HepG2 (cell line): ENCODE results near the gene SEPTIN10. TPM values are rescaled to one million over a fixed set of nuclear protein-coding genes. Genes with fewer than 3 reads are reported as not detected.

Experiments used
- ATAC-seq: fragments of 200-7000 bp; cut with Tn5 transposase; 3 replicates; pipeline ENCODE4 v1.9.1; 2020; ENCODE audit warnings: mild to moderate bottlenecking, moderate library complexity
- BruUV-seq: library from RNA; stranded (reverse); fragments of 400-500 nt; replicated peaks from 2 replicates; lab custom pipeline; 2021; lab: Mats Ljungman, UMichigan
- CTCF ChIA-PET: fragments of 300-600 bp; formaldehyde crosslinking; extraction: SDS; loops from one replicate; lab custom pipeline; 2021; ENCODE audit warnings: low total read pairs, inconsistent platforms, low intra/inter-chr PET ratio; lab: Yijun Ruan, JAX
- POLR2A ChIA-PET: fragments of 350-600 bp; sonication (Branson Sonifier 250); formaldehyde crosslinking; loops from one replicate; lab custom pipeline; 2020; ENCODE audit warnings: antibody characterized with exemption, inconsistent platforms; lab: Yijun Ruan, JAX
- DNase-seq: peaks from one replicate; pipeline ENCODE4 v3.0.0-alpha.2; 2015; ENCODE audit warnings: low spot score
- FAIRE-seq: peaks from 3 replicates; lab custom pipeline; 2011; peaks lifted over from hg19 to GRCh38; lab: Jason Lieb, UNC
- H2AFZ ChIP-seq: one replicate; pipeline ENCODE4 v1.6.1; 2011; ENCODE audit warnings: low read length, inconsistent platforms
- H3K27ac ChIP-seq: fragments of 300-600 bp; 3 replicates; pipeline ENCODE4 v1.8.0; 2011; ENCODE audit warnings: mixed run types, mild to moderate bottlenecking, mixed read lengths, low read length, inconsistent platforms; ENCODE audit not compliant: insufficient read depth; ENCODE audit errors: extremely low read length
- H3K27me3 ChIP-seq, 2 experiments: fragments of 200-600 bp in 1 of 2; 2 replicates in 1 of 2; 3 replicates in 1 of 2; pipeline versions ENCODE4 v1.6.0 to v1.8.0; 2011; ENCODE audit warnings: low read length in 2 of 2, mild to moderate bottlenecking in 2 of 2, moderate library complexity in 2 of 2, inconsistent platforms in 1 of 2; ENCODE audit not compliant: insufficient read depth in 2 of 2, control insufficient read depth in 1 of 2
- H3K36me3 ChIP-seq, 2 experiments: fragments of 200-600 bp in 1 of 2; replicated peaks in 1 of 2; 2 replicates in 1 of 2; 3 replicates in 1 of 2; pipeline versions ENCODE4 v1.5.1 to v1.8.0; 2011; ENCODE audit warnings: low read length in 2 of 2, inconsistent platforms in 1 of 2; ENCODE audit not compliant: insufficient read depth in 2 of 2, control insufficient read depth in 1 of 2
- H3K4me1 ChIP-seq: 2 replicates; pipeline ENCODE4 v1.5.1; 2012; ENCODE audit warnings: low read length, inconsistent platforms; ENCODE audit not compliant: insufficient read depth
- H3K4me2 ChIP-seq: 2 replicates; pipeline ENCODE4 v1.6.0; 2011; ENCODE audit warnings: low read depth, low read length, inconsistent platforms
- H3K4me3 ChIP-seq, 3 experiments: fragments of 200-600 bp in 1 of 3; sonication (generic), shearing (Covaris generic) in 1 of 3; replicated peaks in 1 of 3; 2 replicates each; pipeline ENCODE4 v1.5.1; 2011 to 2016; ENCODE audit warnings: low read length in 3 of 3, inconsistent platforms in 2 of 3, low read depth in 2 of 3, mild to moderate bottlenecking in 2 of 3, control low read depth in 1 of 3, mixed read lengths in 1 of 3; ENCODE audit not compliant: insufficient read depth in 1 of 3
- H3K79me2 ChIP-seq: one replicate; pipeline ENCODE4 v1.6.1; 2011; ENCODE audit warnings: low read length, inconsistent platforms; ENCODE audit not compliant: insufficient read depth
- H3K9ac ChIP-seq: 2 replicates; pipeline ENCODE4 v1.6.0; 2011; ENCODE audit warnings: mild to moderate bottlenecking, low read depth, low read length, inconsistent platforms; ENCODE audit not compliant: insufficient read depth
- H3K9me3 ChIP-seq: 2 replicates; pipeline ENCODE4 v1.5.1; 2012; ENCODE audit warnings: mild to moderate bottlenecking, low read length
- H4K20me1 ChIP-seq: 2 replicates; pipeline ENCODE4 v1.6.0; 2011; ENCODE audit warnings: inconsistent platforms, mild to moderate bottlenecking, low read length, moderate library complexity; ENCODE audit not compliant: insufficient read depth
- CHD4 ChIP-seq: fragments of 200-600 bp; sonication (generic); IDR thresholded peaks from 2 replicates; pipeline ENCODE4 v1.7.0; 2017; ENCODE audit warnings: mild to moderate bottlenecking, low read length, borderline replicate concordance
- ELF4 ChIP-seq: sonication (generic); formaldehyde crosslinking; IDR thresholded peaks from 2 replicates; pipeline ENCODE4 v1.5.0; 2020; ENCODE audit warnings: missing genetic modification reagents, mild to moderate bottlenecking, moderate library complexity, borderline replicate concordance
- GZF1 ChIP-seq: sonication (generic); formaldehyde crosslinking; IDR thresholded peaks from 2 replicates; pipeline ENCODE4 v1.5.1; 2020; ENCODE audit warnings: mild to moderate bottlenecking, missing genetic modification reagents
- NBN ChIP-seq: fragments of 450-650 bp; conservative IDR thresholded peaks from 2 replicates; pipeline ENCODE4 v1.6.1; 2017
- PHF5A ChIP-seq: IDR thresholded peaks from one replicate; pipeline ENCODE4 v1.6.1; 2018; ENCODE audit warnings: low read depth, missing genetic modification reagents; ENCODE audit not compliant: unreplicated experiment
- RERE ChIP-seq: IDR thresholded peaks from 2 replicates; pipeline ENCODE4 v1.6.1; 2016; ENCODE audit warnings: low read depth, missing genetic modification reagents, missing compliant biosample characterization
- ZBTB14 ChIP-seq: sonication (generic); formaldehyde crosslinking; IDR thresholded peaks from 2 replicates; pipeline ENCODE4 v1.4.0; 2020; ENCODE audit warnings: missing genetic modification reagents
- ZKSCAN5 ChIP-seq: sonication (generic); formaldehyde crosslinking; IDR thresholded peaks from 2 replicates; pipeline ENCODE4 v1.5.1; 2020; ENCODE audit warnings: mild to moderate bottlenecking, missing genetic modification reagents
- ZNF142 ChIP-seq: sonication (generic); formaldehyde crosslinking; IDR thresholded peaks from 2 replicates; pipeline ENCODE4 v1.4.0; 2020; ENCODE audit warnings: missing genetic modification reagents
- ZNF143 ChIP-seq: sonication (generic); formaldehyde crosslinking; IDR thresholded peaks from 2 replicates; pipeline ENCODE4 v1.4.0; 2020; ENCODE audit warnings: missing genetic modification reagents
- ZNF275 ChIP-seq: sonication (generic); formaldehyde crosslinking; IDR thresholded peaks from 2 replicates; pipeline ENCODE4 v1.8.0; 2022; ENCODE audit warnings: missing genetic modification reagents, mild to moderate bottlenecking, inconsistent platforms, borderline replicate concordance
- WGBS: methylation state at CpG from one replicate; pipeline ENCODE4 v1.1.6; 2017; ENCODE audit warnings: low lambda C conversion rate; 5-methylcytosine and 5-hydroxymethylcytosine counted together
- in situ Hi-C: cut with HindIII; loops from 2 replicates; pipeline ENCODE4 v1.10.0; 2017; ENCODE audit warnings: low pct_unique_long_range_greater_than_20kb; ENCODE audit not compliant: extremely low pct_ligation_motif_present
- intact Hi-C: fragments of 100-400 bp; cut with micrococcal nuclease; formaldehyde crosslinking; loops from one replicate; pipeline ENCODE4 v1.10.0; 2022; ENCODE audit not compliant: unreplicated experiment
- polyA plus RNA-seq, 8 experiments: library from polyadenylated mRNA; depleted of rRNA in 3 of 8; stranded (reverse) in 7 of 8; unstranded in 1 of 8; fragments of >200 nt; fragmentation: Illumina TruSeq in 4 of 8; extraction: Trizol in 4 of 8; gene quantifications; 2 replicates each; pipeline versions ENCODE4 v1.2.1 to v1.2.3, GENCODE V29; 2011 to 2016; ENCODE audit warnings: low read depth in 4 of 8, missing spikeins in 1 of 8, mixed read lengths in 1 of 8; ENCODE audit not compliant: insufficient read depth in 1 of 8
- total RNA-seq, 5 experiments: library from RNA; depleted of rRNA; stranded (reverse); fragments of >200 nt; fragmentation: Illumina TruSeq; extraction: Trizol; gene quantifications; 2 replicates each; pipeline ENCODE4 v1.2.3, GENCODE V29; 2016; ENCODE audit warnings: low read depth in 1 of 5

The SEPTIN10 gene
- total and polyA plus RNA-seq, 2 of the 13 experiments (the other 11 are each of a cell fraction or from before 2014, with no cell fraction given), result 45.8 to 67.5 TPM

GRCh38 chr2:109514857-109515256 lies 98.9 kb downstream of the SEPTIN10 start:
- Histone ChIP-seq H2AFZ (no peak overlapping the region), H3K27me3 (peaks cover 0 to 14% of the 10 kb centered on the region in 2 experiments; a peak in 2 of 5 replicates), H3K4me2 (no peak overlapping the region; the same call in 1 of the 2 replicates), H3K4me1 (peaks cover 31% of the 10 kb centered on the region), H3K9ac (no peak overlapping the region), H3K27ac (no peak overlapping the region), H3K79me2 (no peaks in the 10 kb centered on the region), H3K36me3 (no peaks in the 10 kb centered on the region), H3K9me3 (no peaks in the 10 kb centered on the region), H3K4me3 (no peak overlapping the region), H4K20me1 (no peaks in the 10 kb centered on the region; the same call in 1 of the 2 replicates)
- TF ChIP-seq PHF5A (CRISPR knock-in tag) (no peak), ZBTB14 (no peak), NBN (no peak), ZNF143 (no peak), GZF1 (CRISPR knock-in tag) (no peak), ELF4 (CRISPR knock-in tag) (no peak), ZKSCAN5 (CRISPR knock-in tag) (no peak), ZNF275 (CRISPR knock-in tag) (no peak), RERE (CRISPR knock-in tag) (no peak), CHD4 (no peak), ZNF142 (CRISPR knock-in tag) (no peak)
- CTCF ChIA-PET, result no interaction called here
- 68% methylated on average over 5 of the region's 5 CpGs for WGBS
- no peak for FAIRE-seq
- BruUV-seq, result no TSS peak
- intact Hi-C loops, result loop anchor here (5.0 kb wide), 1 partner anchor 632 kb away; no protein-coding TSS in a partner anchor
- no peak for ATAC-seq
- POLR2A ChIA-PET, result no interaction called here
- DNase-seq, result no peak
- in situ Hi-C loops, result no loop called here
